ENCODE data around the gene ADAM8. TPM values are rescaled to one million over a fixed set of nuclear protein-coding genes. Genes with fewer than 3 reads are reported as not detected.

Gene ADAM8
- total and polyA plus RNA-seq, 10 of the 15 experiments (the other 5 are each of a cell fraction or from before 2014, with no cell fraction given), result 0.37 to 92.7 (median 21.7) TPM

DNA sequence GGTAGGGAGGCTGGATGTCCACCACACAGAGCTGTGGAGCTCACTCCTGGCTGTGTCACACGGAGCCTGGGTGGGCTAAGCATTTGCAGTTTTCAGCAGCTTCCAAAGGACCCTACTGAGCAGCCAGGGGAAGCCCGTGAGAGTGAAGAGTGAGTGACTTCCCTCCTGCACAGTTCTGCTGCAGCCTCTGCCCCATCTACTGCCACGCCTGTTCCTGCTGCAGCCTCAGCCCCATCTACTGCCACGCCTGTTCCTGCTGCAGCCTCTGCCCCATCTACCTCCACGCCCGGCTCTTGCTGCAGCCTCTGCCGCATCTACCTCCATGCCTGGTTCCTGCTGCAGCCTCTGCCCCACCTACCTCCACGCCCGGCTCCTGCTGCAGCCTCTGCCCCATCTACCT, 12.2 kb downstream of the ADAM8 start (continued):
- TF ChIP-seq, protein P1, sequence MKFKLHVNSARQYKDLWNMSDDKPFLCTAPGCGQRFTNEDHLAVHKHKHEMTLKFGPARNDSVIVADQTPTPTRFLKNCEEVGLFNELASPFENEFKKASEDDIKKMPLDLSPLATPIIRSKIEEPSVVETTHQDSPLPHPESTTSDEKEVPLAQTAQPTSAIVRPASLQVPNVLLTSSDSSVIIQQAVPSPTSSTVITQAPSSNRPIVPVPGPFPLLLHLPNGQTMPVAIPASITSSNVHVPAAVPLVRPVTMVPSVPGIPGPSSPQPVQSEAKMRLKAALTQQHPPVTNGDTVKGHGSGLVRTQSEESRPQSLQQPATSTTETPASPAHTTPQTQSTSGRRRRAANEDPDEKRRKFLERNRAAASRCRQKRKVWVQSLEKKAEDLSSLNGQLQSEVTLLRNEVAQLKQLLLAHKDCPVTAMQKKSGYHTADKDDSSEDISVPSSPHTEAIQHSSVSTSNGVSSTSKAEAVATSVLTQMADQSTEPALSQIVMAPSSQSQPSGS (IDR thresholded peaks at IDR 0.05; ENCODE audit: low read length), result no peak
- TF ChIP-seq IRF4 (IDR thresholded peaks at IDR 0.05; ENCODE audit: low read depth, low read length), result no peak
- no peak for TF ChIP-seq KDM1A (IDR thresholded peaks at IDR 0.05; ENCODE audit: borderline replicate concordance)

DNA sequence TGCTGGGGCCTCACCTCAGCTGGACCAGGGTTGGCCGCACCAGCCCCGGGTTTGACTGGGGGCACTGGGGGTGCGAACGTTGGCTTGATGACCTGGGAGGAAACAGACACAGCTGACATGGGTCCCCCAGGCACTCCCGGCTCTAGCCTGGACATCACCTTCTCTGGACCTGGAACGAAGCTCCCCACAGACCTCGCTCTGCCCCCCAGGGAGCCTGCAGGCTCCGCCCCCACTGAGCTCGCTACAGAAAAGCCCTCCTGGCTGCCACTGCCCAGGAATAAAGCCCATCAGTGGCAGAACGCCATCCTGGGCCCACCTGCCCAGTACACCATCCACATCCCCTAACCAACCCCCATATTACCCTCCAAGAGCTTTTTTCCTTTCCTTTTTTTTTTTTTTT, 13.0 kb downstream of the ADAM8 start:
- Histone ChIP-seq H3K36me3 (ENCODE audit: control insufficient read depth in 2 of 2, insufficient read depth in 2 of 2, low read length in 1 of 2) (peaks cover 4 to 6% of the 10 kb centered on the region in 2 experiments; a peak in 3 of 4 replicates), H3K4me1 (ENCODE audit: control insufficient read depth, insufficient read depth, low read length) (peaks cover 13% of the 10 kb centered on the region), H3K9ac (ENCODE audit: control insufficient read depth, insufficient read depth, low read length) (no peak overlapping the region), H3K27ac (ENCODE audit: control insufficient read depth, insufficient read depth) (no peak overlapping the region), H4K20me1 (ENCODE audit: control insufficient read depth, insufficient read depth) (no peaks in the 10 kb centered on the region), H3K4me3 (no peak overlapping the region), H3K27me3 (replicated peaks in 1 of 2; ENCODE audit: control insufficient read depth in 2 of 2, insufficient read depth in 2 of 2, low read length in 1 of 2) (no peaks in the 10 kb centered on the region), H3K9me3 (replicated peaks; ENCODE audit: control insufficient read depth, insufficient read depth, low read length) (no peaks in the 10 kb centered on the region), H3K4me2 (ENCODE audit: control insufficient read depth, insufficient read depth) (no peak overlapping the region), H2AFZ (ENCODE audit: control insufficient read depth, low read depth, low read length) (no peak overlapping the region), H3K79me2 (ENCODE audit: control insufficient read depth, insufficient read depth, low read length) (no peaks in the 10 kb centered on the region)
- ChIA-PET RAD21 (ENCODE audit: unreplicated experiment) (no interaction called here), CTCF (interaction anchor here (1.6 kb wide), 1 partner anchor 11 kb away, joined by 8 read pairs; no protein-coding TSS in a partner anchor), POLR2A (no interaction called here), SMC1A (ENCODE audit: uncharacterized antibody, unreplicated experiment) (interaction anchor here (1.0 kb wide), 1 partner anchor 44 kb away, joined by 4 read pairs; no protein-coding TSS in a partner anchor)
- FAIRE-seq, result no peak
- no TSS peak for BruUV-seq (replicated peaks)
- WGBS (ENCODE audit: insufficient coverage, insufficient replicate concordance, low lambda C conversion rate, missing lambda C conversion rate), result 76% methylated on average over 9 of the region's 10 CpGs
- ATAC-seq, result no peak
- intact Hi-C loops (cut with micrococcal nuclease; ENCODE audit: unreplicated experiment) (no loop called here), in situ Hi-C loops (cut with MboI) (no loop called here)
- no peak for DNase-seq (ENCODE audit: low read depth, low spot score)
- TF ChIP-seq, protein P2, sequence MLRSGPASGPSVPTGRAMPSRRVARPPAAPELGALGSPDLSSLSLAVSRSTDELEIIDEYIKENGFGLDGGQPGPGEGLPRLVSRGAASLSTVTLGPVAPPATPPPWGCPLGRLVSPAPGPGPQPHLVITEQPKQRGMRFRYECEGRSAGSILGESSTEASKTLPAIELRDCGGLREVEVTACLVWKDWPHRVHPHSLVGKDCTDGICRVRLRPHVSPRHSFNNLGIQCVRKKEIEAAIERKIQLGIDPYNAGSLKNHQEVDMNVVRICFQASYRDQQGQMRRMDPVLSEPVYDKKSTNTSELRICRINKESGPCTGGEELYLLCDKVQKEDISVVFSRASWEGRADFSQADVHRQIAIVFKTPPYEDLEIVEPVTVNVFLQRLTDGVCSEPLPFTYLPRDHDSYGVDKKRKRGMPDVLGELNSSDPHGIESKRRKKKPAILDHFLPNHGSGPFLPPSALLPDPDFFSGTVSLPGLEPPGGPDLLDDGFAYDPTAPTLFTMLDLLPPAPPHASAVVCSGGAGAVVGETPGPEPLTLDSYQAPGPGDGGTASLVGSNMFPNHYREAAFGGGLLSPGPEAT (IDR thresholded peaks at IDR 0.05; ENCODE audit: low read depth), result no peak
- TF ChIP-seq MEF2B (IDR thresholded peaks at IDR 0.05; ENCODE audit: partially characterized antibody, poor library complexity, severe bottlenecking) (no peak), FOXM1 (IDR thresholded peaks at IDR 0.05; ENCODE audit: low read depth, low read length) (no peak), CHD2 (IDR thresholded peaks at IDR 0.05; ENCODE audit: borderline replicate concordance, low read depth, low read length) (no peak), TARDBP (IDR thresholded peaks at IDR 0.05; ENCODE audit: borderline replicate concordance) (no peak), ZNF274 (IDR thresholded peaks at IDR 0.05; ENCODE audit: insufficient read depth, insufficient read length) (no peak), EP300 (IDR thresholded peaks at IDR 0.05; ENCODE audit: borderline replicate concordance in 1 of 2, control insufficient read depth in 1 of 2, low read depth in 2 of 2, low read length in 2 of 2) (no peak)
- TF ChIP-seq, protein P3, sequence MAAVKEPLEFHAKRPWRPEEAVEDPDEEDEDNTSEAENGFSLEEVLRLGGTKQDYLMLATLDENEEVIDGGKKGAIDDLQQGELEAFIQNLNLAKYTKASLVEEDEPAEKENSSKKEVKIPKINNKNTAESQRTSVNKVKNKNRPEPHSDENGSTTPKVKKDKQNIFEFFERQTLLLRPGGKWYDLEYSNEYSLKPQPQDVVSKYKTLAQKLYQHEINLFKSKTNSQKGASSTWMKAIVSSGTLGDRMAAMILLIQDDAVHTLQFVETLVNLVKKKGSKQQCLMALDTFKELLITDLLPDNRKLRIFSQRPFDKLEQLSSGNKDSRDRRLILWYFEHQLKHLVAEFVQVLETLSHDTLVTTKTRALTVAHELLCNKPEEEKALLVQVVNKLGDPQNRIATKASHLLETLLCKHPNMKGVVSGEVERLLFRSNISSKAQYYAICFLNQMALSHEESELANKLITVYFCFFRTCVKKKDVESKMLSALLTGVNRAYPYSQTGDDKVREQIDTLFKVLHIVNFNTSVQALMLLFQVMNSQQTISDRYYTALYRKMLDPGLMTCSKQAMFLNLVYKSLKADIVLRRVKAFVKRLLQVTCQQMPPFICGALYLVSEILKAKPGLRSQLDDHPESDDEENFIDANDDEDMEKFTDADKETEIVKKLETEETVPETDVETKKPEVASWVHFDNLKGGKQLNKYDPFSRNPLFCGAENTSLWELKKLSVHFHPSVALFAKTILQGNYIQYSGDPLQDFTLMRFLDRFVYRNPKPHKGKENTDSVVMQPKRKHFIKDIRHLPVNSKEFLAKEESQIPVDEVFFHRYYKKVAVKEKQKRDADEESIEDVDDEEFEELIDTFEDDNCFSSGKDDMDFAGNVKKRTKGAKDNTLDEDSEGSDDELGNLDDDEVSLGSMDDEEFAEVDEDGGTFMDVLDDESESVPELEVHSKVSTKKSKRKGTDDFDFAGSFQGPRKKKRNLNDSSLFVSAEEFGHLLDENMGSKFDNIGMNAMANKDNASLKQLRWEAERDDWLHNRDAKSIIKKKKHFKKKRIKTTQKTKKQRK (IDR thresholded peaks at IDR 0.05; ENCODE audit: low read depth, low read length), result no peak
- TF ChIP-seq, protein P4, sequence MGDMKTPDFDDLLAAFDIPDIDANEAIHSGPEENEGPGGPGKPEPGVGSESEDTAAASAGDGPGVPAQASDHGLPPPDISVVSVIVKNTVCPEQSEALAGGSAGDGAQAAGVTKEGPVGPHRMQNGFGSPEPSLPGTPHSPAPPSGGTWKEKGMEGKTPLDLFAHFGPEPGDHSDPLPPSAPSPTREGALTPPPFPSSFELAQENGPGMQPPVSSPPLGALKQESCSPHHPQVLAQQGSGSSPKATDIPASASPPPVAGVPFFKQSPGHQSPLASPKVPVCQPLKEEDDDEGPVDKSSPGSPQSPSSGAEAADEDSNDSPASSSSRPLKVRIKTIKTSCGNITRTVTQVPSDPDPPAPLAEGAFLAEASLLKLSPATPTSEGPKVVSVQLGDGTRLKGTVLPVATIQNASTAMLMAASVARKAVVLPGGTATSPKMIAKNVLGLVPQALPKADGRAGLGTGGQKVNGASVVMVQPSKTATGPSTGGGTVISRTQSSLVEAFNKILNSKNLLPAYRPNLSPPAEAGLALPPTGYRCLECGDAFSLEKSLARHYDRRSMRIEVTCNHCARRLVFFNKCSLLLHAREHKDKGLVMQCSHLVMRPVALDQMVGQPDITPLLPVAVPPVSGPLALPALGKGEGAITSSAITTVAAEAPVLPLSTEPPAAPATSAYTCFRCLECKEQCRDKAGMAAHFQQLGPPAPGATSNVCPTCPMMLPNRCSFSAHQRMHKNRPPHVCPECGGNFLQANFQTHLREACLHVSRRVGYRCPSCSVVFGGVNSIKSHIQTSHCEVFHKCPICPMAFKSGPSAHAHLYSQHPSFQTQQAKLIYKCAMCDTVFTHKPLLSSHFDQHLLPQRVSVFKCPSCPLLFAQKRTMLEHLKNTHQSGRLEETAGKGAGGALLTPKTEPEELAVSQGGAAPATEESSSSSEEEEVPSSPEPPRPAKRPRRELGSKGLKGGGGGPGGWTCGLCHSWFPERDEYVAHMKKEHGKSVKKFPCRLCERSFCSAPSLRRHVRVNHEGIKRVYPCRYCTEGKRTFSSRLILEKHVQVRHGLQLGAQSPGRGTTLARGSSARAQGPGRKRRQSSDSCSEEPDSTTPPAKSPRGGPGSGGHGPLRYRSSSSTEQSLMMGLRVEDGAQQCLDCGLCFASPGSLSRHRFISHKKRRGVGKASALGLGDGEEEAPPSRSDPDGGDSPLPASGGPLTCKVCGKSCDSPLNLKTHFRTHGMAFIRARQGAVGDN (IDR thresholded peaks at IDR 0.05), result no peak
